K562 (cell line): ENCODE data around the gene FAM171A1. TPM values are rescaled to one million over a fixed set of nuclear protein-coding genes. Genes with fewer than 3 reads are reported as not detected.

Experiments used
- ATAC-seq: fragments of 200-7000 bp; cut with Tn5 transposase; 3 replicates; pipeline ENCODE4 v1.9.1; 2020; ENCODE audit warnings: moderate library complexity
- BruUV-seq: library from RNA; stranded (reverse); fragments of 400-500 nt; replicated peaks from 2 replicates; lab custom pipeline; 2021; lab: Mats Ljungman, UMichigan
- CTCF ChIA-PET: fragments of 300-600 bp; formaldehyde crosslinking; extraction: SDS; loops from one replicate; lab custom pipeline; 2021; ENCODE audit warnings: low intra/inter-chr PET ratio; lab: Yijun Ruan, JAX
- POLR2A ChIA-PET: fragments of 300-600, 350-650 bp; sonication (Branson Sonifier 250); formaldehyde crosslinking; extraction: SDS; loops from one replicate; lab custom pipeline; 2021; ENCODE audit warnings: antibody characterized with exemption, inconsistent platforms; lab: Yijun Ruan, JAX
- DNase-seq, 4 experiments: peaks; one replicate each; pipeline versions ENCODE4 v3.0.0 to v3.0.0-alpha.2; 2011 to 2018; ENCODE audit warnings: low spot score in 3 of 4, mixed read lengths in 3 of 4; ENCODE audit errors: extremely low read depth in 1 of 4
- FAIRE-seq: peaks from 2 replicates; lab custom pipeline; 2011; peaks lifted over from hg19 to GRCh38; lab: Jason Lieb, UNC
- H2AFZ ChIP-seq: 2 replicates; pipeline ENCODE4 v1.6.0; 2011; ENCODE audit warnings: low read depth, low read length, control low read depth, inconsistent platforms
- H3K27ac ChIP-seq: fragments of 200-600 bp; 3 replicates; pipeline ENCODE4 v1.8.0; 2011; ENCODE audit warnings: low read depth, mild to moderate bottlenecking, control low read depth, inconsistent platforms, low read length, moderate library complexity, mixed read lengths; ENCODE audit errors: extremely low read depth
- H3K27me3 ChIP-seq, 2 experiments: fragments of 300-600 bp in 1 of 2; 2 replicates in 1 of 2; 3 replicates in 1 of 2; pipeline versions ENCODE4 v1.6.0 to v1.8.0; 2011; ENCODE audit warnings: inconsistent platforms in 2 of 2, low read length in 2 of 2, mild to moderate bottlenecking in 1 of 2, mixed read lengths in 1 of 2, moderate library complexity in 1 of 2; ENCODE audit not compliant: control insufficient read depth in 2 of 2, insufficient read depth in 2 of 2
- H3K36me3 ChIP-seq: fragments of 300-600 bp; 3 replicates; pipeline ENCODE4 v1.8.0; 2011; ENCODE audit warnings: mild to moderate bottlenecking, low read length, inconsistent platforms; ENCODE audit not compliant: control insufficient read depth, insufficient read depth
- H3K4me1 ChIP-seq, 2 experiments: fragments of 200-600 bp in 1 of 2; replicated peaks in 1 of 2; 2 replicates in 1 of 2; 3 replicates in 1 of 2; pipeline versions ENCODE4 v1.5.1 to v1.8.0; 2011; ENCODE audit warnings: inconsistent platforms in 2 of 2, low read length in 2 of 2, mild to moderate bottlenecking in 1 of 2, mixed read lengths in 1 of 2, moderate library complexity in 1 of 2; ENCODE audit not compliant: control insufficient read depth in 2 of 2, insufficient read depth in 2 of 2
- H3K4me2 ChIP-seq: 2 replicates; pipeline ENCODE4 v1.6.1; 2011; ENCODE audit warnings: low read length, control low read depth, inconsistent platforms, mixed read lengths; ENCODE audit not compliant: insufficient read depth
- H3K4me3 ChIP-seq: fragments of 200-600 bp; sonication (generic), shearing (Covaris generic); 2 replicates; pipeline ENCODE4 v1.5.1; 2016; ENCODE audit warnings: control low read depth, inconsistent platforms
- H3K79me2 ChIP-seq: fragments of 200-600 bp; 3 replicates; pipeline ENCODE4 v1.8.0; 2011; ENCODE audit warnings: low read length, inconsistent platforms; ENCODE audit not compliant: control insufficient read depth, insufficient read depth
- H3K9ac ChIP-seq, 2 experiments: 2 replicates each; pipeline versions ENCODE4 v1.6.0 to v1.6.1; 2011; ENCODE audit warnings: low read depth in 2 of 2, low read length in 2 of 2, control low read depth in 1 of 2, inconsistent platforms in 1 of 2, mild to moderate bottlenecking in 1 of 2, mixed read lengths in 1 of 2; ENCODE audit not compliant: insufficient read depth in 1 of 2
- H3K9me1 ChIP-seq: one replicate; pipeline ENCODE4 v1.6.0; 2011; ENCODE audit warnings: inconsistent platforms, mild to moderate bottlenecking, low read length, moderate library complexity; ENCODE audit not compliant: control insufficient read depth, insufficient read depth
- H3K9me3 ChIP-seq: replicated peaks from 2 replicates; pipeline ENCODE4 v1.5.1; 2011; ENCODE audit warnings: low read depth, low read length, inconsistent platforms; ENCODE audit not compliant: control insufficient read depth, insufficient read depth
- H4K20me1 ChIP-seq: replicated peaks from 2 replicates; pipeline ENCODE4 v1.6.1; 2011; ENCODE audit warnings: low read length, inconsistent platforms, mixed read lengths; ENCODE audit not compliant: control insufficient read depth, insufficient read depth
- ARNT ChIP-seq, 2 experiments: fragments of 450-650 bp; IDR thresholded peaks; 2 replicates each; pipeline ENCODE4 v1.6.1; 2016; ENCODE audit warnings: mild to moderate bottlenecking in 1 of 2
- CBX3 ChIP-seq, 2 experiments: IDR thresholded peaks; 1 replicate in 1 of 2; 2 replicates in 1 of 2; pipeline ENCODE4 v1.6.1; 2012; ENCODE audit warnings: inconsistent platforms in 2 of 2, low read length in 2 of 2, borderline replicate concordance in 1 of 2, control low read depth in 1 of 2
- CCAR2 ChIP-seq: fragments of 200-400 bp; formaldehyde crosslinking; IDR thresholded peaks from 2 replicates; pipeline ENCODE4 v1.6.1; 2017; ENCODE audit warnings: mild to moderate bottlenecking, low read depth, low read length
- POLR2B ChIP-seq: fragments of 450-650 bp; IDR thresholded peaks from 2 replicates; pipeline ENCODE4 v1.6.1; 2018; ENCODE audit warnings: low read depth; ENCODE audit not compliant: partially characterized antibody
- TCF3 ChIP-seq: sonication (generic); formaldehyde crosslinking; IDR thresholded peaks from 2 replicates; pipeline ENCODE4 v1.4.0; 2020; ENCODE audit warnings: mild to moderate bottlenecking, missing genetic modification reagents
- THRA ChIP-seq: fragments of 450-650 bp; IDR thresholded peaks from 2 replicates; pipeline ENCODE4 v1.6.1; 2017; ENCODE audit warnings: mild to moderate bottlenecking, moderate library complexity
- ZBTB8A ChIP-seq: fragments of 450-650 bp; IDR thresholded peaks from 2 replicates; pipeline ENCODE4 v1.6.1; 2018; ENCODE audit warnings: mild to moderate bottlenecking, moderate library complexity; ENCODE audit not compliant: partially characterized antibody
- ZNF197 ChIP-seq: fragments of 200-800 bp; sonication (Bioruptor generic); IDR thresholded peaks from 2 replicates; pipeline ENCODE4 v1.6.1; 2016; ENCODE audit warnings: low read depth, missing genetic modification characterization, missing compliant biosample characterization
- WGBS: fragments of 100-300 bp; shearing (Covaris generic); methylation state at CpG from one replicate; pipeline ENCODE4 v1.1.6; 2016; ENCODE audit warnings: low coverage, mixed read lengths; ENCODE audit not compliant: insufficient coverage; ENCODE audit errors: missing lambda C conversion rate; 5-methylcytosine and 5-hydroxymethylcytosine counted together
- in situ Hi-C: fragments of 300-500 bp; cut with MboI; formaldehyde crosslinking; loops from 4 replicates; pipeline ENCODE4 v1.15.0; 2018; ENCODE audit warnings: inconsistent platforms, mixed read lengths
- intact Hi-C: fragments of 100-400 bp; cut with micrococcal nuclease; formaldehyde crosslinking; loops from 2 replicates; pipeline ENCODE4 v1.14.2; 2022
- polyA plus RNA-seq, 8 experiments: library from polyadenylated mRNA; depleted of rRNA in 4 of 8; stranded (reverse) in 5 of 8; unstranded in 3 of 8; fragments of >200 nt; fragmentation: Nextera tagmentation in 2 of 8; fragmentation: Illumina TruSeq in 1 of 8; extraction: Ambion mirVana in 2 of 8; extraction: Trizol in 1 of 8; gene quantifications; 2 replicates each; pipeline versions ENCODE4 v1.2.1 to v1.2.3, GENCODE V29; 2011 to 2014; ENCODE audit warnings: inconsistent platforms in 1 of 8, missing spikeins in 1 of 8
- total RNA-seq, 7 experiments: library from RNA; depleted of rRNA in 6 of 7; stranded (reverse); fragments of >200 nt in 6 of 7; fragmentation: Illumina TruSeq in 2 of 7; extraction: Trizol in 2 of 7; gene quantifications; 2 replicates each; pipeline versions ENCODE4 v1.2.1 to v1.2.3, GENCODE V29; 2011 to 2021; ENCODE audit warnings: low replicate concordance in 1 of 7
- TF ChIP-seq, protein P1 (sequence below), 2 experiments: fragments of 450-650 bp; IDR thresholded peaks; 2 replicates each; pipeline ENCODE4 v1.6.1; 2016

FAM171A1 gene
- total and polyA plus RNA-seq, 9 of the 15 experiments (the other 6 are each of a cell fraction or from before 2014, with no cell fraction given): 0.51 to 8.2 (median 4.8) TPM

DNA sequence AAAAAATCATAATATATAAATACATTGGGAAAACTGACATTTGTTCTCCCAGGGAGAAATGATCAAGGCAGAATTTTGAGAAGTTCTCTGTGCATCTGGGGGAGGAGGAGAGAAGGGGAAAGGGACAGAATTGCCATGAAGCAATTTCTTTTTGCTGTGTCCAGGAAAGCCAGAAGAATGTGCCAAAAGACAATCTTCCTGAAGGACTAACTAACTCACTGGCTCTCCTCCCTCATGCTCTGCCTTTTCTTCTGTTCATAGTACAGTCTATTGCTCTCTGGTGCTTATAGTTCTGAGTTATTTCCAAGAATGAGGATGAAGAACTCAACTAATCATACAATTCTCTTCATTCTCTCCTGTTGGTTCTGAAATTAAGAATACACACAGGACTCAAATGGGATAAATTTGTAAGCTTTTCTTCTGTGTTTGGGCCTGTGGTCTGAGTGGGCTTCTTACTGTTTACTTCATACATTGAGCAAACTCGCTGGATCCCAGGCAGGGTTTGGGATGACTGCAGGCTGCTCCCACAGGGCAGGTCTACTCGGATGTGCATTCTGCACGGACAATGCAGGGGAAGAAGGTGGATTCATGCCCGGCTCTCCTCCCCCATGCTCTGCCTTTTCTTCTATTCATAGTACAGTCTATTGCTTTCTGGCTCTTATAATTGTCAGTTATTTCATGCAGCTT lies 22.2 kb upstream of the FAM171A1 start:
- H3K27me3 ChIP-seq: no peaks in the 10 kb centered on the region; a peak in 1 of 5 replicates
- H3K4me1 ChIP-seq: no peaks in the 10 kb centered on the region
- no peak overlapping the region for H3K4me2 ChIP-seq
- H3K9me1 ChIP-seq: no peaks in the 10 kb centered on the region
- no peak for TF ChIP-seq ZNF197
- no peak for TF ChIP-seq ZBTB8A
- TF ChIP-seq CBX3 (IDR thresholded peaks at IDR 0.05; ENCODE audit: borderline replicate concordance in 1 of 2, low read length in 2 of 2): no peak
- TF ChIP-seq, protein P1, sequence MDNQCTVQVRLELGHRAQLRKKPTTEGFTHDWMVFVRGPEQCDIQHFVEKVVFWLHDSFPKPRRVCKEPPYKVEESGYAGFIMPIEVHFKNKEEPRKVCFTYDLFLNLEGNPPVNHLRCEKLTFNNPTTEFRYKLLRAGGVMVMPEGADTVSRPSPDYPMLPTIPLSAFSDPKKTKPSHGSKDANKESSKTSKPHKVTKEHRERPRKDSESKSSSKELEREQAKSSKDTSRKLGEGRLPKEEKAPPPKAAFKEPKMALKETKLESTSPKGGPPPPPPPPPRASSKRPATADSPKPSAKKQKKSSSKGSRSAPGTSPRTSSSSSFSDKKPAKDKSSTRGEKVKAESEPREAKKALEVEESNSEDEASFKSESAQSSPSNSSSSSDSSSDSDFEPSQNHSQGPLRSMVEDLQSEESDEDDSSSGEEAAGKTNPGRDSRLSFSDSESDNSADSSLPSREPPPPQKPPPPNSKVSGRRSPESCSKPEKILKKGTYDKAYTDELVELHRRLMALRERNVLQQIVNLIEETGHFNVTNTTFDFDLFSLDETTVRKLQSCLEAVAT (IDR thresholded peaks at IDR 0.05): no peak
- TF ChIP-seq THRA: no peak
- no peak for TF ChIP-seq CCAR2
- TF ChIP-seq POLR2B: no peak
- TF ChIP-seq TCF3 (CRISPR knock-in tag): no peak
- no peak for TF ChIP-seq ARNT (IDR thresholded peaks at IDR 0.05)
- whole genome bisulfite sequencing: 0% methylated on average over 4 of the region's 4 CpGs
- in situ Hi-C loops: no loop called here
- ChIA-PET POLR2A (interaction anchor here (0.8 to 1.2 kb wide), 2 partner anchors 15 to 18 kb away, joined by 3 to 4 read pairs; no protein-coding TSS in a partner anchor), CTCF (no interaction called here)
- H2AFZ ChIP-seq: no peak overlapping the region
- no peaks in the 10 kb centered on the region for H3K36me3 ChIP-seq
- no peaks in the 10 kb centered on the region for H3K79me2 ChIP-seq
- no peaks in the 10 kb centered on the region for H3K9me3 ChIP-seq
- no TSS peak for BruUV-seq
- intact Hi-C loops: no loop called here
- ATAC-seq (no peak), FAIRE-seq (no peak), DNase-seq (no peak)
- H4K20me1 ChIP-seq: no peaks in the 10 kb centered on the region
- no peak overlapping the region for H3K9ac ChIP-seq
- H3K4me3 ChIP-seq: no peak overlapping the region
- H3K27ac ChIP-seq: no peak overlapping the region
